Nucleus accumbens (tissue), 56 donors: Measurements from ENCODE around the gene VPS33B.
"Not testable (repeated sequence)": the region's sequence is repeated elsewhere in the genome, so short reads cannot be mapped to it uniquely, and the experiment has no call there.

ENCODE experiments used
- DNase-seq, 56 donors: peaks; one replicate each; lab custom pipeline; 2025; lab: John Stamatoyannopoulos, UW

Gene VPS33B

GRCh38 chr15:91032919-91033803 lies 10.8 kb upstream of the VPS33B start:
- peak in 17 of 56 donors; percentile 0 to 42 (median 5) for DNase-seq

DNA sequence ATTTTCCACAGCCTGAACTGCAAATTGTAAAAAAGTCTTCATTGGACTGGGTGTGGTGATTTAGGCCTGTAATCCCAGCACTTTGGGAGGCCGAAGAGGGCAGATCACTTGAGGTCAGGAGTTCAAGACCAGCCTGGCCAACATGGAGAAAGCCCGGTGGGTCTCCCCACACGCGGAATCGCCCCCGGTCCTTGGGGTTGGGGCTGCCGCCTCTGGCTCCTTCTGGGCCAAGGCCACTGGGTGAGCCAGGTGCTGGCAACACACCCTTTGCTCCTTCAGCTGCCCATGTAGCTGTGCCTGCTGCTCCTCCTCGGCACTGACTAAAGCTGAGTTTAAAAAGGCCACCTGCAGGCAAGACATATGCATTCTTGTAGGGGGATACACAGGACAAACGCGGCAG lies 9.4 kb upstream of the VPS33B start:
- DNase-seq = no peak

- DNase-seq = no peak
These were observed 5.3 kb upstream of the VPS33B start for GRCh38 chr15:91027677-91028076.

DNA sequence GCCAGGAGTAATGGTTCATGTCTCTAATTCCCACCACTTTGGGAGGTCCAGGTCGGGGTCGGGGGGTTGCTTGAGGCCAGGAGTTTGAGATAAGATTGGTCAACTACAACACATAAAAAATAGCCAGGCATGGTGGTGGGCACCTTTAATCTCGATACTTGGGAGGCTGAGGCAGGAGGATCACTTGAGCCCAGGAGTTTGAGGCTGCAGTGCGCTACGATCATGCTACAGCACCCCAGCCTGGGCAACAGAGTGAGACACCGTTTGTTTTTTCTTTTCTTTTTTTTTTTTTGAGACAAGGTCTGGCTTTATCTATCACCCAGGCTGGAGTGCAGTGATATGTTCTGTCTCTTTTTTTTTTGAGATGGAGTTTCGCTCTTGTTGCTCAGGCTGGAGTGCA lies 1.3 kb upstream of the VPS33B start:
- no peak for DNase-seq

- no peak for DNase-seq
These were observed 387 bp upstream of the VPS33B start for GRCh38 chr15:91022832-91023129.

DNA sequence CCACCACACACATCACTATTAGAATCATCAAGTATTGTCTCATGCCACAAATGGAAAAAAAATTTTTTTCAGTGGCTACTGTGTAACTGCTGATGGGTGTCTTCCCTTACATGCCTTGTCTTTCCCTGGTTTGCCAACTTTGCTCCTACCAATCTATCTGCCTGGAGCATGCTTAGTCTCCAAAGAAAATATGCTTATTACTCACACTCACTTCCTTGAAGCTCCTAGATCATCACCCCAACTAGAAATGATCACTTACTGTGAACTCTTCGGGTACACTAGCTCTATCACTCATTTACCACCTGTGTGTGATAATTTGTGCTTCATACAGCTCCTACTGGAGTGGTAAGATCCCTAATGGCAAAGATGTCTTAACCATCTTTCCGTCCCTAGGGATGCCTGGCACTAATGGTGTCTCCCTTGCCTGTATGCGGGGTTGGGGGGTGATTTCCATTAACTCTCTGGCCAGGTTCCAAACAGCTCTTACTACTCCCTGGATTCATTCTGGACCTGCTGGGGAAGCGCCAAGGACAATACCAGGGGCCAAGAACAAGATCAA lies 799 bp downstream of the VPS33B start:
- peak in 1 of 56 donors; percentile 35 for DNase-seq

DNA sequence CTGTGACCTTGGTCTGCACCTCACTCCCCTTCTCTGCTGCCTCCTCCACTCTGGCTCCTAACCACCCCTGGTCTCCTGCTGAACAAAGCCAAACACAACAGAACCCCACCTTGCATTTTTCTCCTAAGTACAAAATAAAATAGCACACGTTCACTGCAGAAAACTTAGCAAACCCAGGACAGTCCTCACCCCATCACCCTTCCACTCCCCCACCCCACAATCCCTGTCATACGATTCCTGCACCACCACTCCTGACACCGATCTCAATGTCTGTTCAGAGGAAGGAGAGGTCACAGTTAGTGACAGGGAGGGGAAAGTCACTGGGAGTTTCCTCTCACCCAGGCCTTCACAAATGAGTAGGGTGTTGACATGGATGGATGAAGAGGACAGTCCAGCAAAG lies 4.2 kb downstream of the VPS33B start:
- no peak for DNase-seq

DNA sequence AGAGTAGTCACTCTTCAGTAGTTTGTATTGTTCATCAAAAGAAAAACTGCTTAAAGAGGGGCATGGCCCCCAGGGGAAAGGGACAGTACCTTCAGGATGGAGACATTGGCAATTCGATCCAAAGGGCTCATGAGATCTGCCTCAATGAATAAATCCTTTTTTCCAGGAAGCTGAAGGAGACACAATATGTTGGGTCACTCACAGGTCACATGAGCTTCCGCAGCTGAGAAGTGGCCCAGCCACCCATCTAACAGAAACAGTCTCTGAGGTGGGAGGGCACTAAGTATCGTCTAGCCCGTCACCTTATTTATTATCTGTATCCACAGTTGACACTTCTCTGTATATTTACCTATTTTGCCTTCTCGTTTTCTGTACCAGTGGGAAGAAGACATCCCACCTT lies 4.7 kb downstream of the VPS33B start:
- DNase-seq = no peak

- not testable (repeated sequence) for DNase-seq
These were observed 8.7 kb downstream of the VPS33B start for GRCh38 chr15:91013701-91014100.

DNA sequence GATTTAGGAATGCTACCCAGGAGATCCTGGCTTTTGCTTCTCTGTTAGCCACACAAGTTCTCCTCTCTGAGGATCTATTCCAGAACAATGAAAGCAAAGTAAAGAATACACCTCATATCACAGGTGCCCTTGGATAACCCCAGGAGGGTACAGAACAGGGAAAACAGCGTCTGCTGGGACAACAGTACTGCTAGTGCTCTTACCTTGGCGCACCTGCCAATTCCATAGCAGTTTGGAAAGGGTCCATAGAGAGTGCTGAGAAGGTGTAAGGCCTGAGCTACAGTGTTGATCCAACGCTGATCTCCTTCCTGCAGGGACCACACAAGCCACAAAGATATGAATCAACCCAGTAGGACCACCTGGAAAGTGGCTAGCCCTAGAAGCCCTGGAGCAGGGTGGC lies 15.1 kb downstream of the VPS33B start:
- DNase-seq = no peak

DNA sequence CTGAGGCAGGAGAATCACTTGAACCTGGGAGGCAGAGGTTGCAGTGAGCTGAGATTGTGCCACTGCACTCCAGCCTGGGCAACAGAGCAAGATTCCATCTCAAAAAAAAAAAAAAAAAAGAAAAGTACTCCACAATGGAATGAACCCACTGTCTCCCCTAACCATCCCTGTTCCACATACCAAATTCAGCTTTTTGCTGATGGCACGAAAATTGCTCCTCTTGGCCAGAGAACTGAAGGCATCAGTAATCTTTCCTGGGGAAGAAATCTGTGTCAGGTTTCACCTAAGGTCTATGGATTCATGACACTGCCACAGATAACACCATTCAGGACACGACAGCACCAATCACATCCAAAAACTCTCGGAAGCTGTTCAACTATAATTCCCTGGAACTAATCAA lies 21.2 kb downstream of the VPS33B start:
- no peak for DNase-seq

DNA sequence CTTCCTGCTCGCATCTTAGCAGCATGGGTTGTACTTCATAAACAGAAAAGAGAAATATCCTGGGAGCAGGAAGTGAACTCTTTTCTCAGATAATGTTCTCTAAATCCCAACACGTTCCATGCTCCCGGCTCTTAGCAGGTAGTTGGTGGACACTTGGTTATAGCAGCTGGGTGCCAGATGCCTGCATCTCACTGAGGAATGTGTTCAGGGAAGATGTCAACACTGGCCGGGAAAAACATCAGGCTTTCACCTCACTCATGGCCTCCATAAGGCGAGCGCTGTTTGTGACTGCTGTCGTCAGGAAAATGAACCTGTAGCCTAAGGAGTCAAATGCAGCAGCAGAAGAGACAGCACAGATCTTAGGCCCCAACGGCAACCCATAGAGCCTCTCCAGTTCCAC lies 23.7 kb downstream of the VPS33B start:
- DNase-seq = no peak

DNA sequence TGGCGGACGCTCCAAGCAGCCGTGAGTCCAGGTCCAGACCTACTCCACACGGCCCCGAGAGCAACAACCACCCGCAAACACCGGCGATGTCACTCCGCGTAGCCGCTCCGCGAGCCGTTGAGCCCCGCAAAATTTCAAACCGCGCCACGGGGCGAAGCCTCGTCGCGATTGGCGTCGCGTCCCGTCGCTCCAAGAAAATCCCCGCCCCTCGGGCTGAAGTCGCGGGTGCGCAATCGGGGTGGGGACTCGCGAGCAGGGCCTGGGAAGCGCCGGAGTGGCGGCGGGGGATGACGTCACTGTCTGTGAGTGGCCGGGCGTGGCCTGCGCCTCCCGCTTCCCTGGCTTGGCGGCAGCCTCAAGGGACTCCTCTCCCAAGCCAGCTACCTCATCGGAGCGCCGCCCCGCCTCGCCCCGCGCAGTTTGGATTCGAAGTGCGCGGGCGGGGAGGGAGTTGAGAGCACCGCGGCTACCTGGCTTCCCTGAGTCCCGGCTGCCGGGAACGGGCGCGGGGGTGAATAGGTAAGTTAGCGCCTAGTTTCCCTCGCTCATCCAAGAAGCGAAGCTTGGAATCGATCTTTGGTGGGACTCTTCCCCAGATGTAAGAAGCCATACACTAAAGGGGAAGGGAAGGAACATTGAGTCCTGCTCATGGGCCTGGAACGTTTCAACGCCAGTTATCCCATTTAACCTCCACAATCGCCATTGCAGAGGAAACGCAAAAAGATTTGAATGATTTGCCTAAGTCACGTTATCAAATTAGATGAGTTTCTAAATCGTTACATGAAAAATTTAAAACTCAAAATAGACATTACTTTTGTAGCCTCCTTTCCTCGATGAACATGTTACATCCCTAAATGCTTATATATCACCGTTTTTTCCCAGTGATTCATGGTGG lies 27.7 kb downstream of the VPS33B start, which contains the start of gene PRC1:
Gene PRC1, minus strand, starts transcription at position 119 of the 895 bp plus-strand sequence. Its CDS starts 118 bp downstream, at position 1.
- peak; percentile 55 to 98 (median 94) for DNase-seq

DNA sequence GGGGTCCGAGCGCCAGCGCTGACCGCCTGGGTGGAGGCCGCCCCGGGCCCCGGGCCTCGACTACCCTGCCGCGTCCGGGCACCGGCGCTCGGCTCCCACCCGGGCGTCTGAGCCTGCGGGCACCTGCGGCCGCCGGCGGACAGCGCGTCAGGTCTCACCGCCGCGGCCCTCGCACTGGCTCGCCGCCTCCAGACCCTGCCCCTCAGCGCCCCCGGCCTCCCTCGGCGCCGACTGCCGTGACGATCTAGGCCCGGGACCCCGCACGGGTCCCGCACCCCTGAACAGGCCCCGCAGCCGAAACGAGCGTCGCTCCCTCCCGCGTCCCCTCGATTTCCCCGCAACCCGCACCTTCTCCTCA lies 28.4 kb downstream of the VPS33B start:
- peak in 2 of 56 donors; percentile 15 to 24 for DNase-seq

DNA sequence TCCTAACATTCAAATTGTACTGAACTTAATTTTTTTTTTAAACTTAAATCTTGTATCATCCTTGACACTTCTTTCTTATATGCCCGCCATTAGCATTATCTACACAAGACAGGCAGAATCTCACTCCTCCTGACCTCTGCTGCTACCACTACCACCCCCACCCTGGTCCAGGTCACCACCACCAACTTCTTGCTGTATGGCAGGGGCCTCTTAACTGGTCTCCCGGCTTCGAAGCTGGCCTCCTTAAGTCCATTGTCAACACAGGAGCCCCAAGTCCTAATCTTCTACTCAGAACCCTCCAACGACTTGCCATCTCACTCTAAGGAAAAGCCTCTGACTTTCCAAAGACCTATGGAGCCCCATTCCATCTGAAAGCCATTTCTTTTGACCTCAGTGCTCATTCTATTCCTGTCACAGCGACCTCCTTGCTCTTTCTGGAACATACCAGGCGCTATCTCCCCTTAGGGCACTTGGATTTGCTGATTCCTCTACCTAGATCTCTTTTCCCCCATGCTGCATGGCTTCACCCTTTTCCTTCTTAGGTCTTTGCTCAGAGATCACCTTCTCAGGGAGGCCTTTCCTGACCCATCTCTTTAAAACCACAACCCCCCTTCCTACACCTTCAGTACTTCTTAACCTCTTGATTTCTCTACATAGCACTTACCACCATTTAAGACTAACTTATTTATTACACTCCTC lies 30.7 kb downstream of the VPS33B start:
- DNase-seq = no peak

- DNase-seq = no peak
These were observed 31.9 kb downstream of the VPS33B start for GRCh38 chr15:90990446-90990845.

DNA sequence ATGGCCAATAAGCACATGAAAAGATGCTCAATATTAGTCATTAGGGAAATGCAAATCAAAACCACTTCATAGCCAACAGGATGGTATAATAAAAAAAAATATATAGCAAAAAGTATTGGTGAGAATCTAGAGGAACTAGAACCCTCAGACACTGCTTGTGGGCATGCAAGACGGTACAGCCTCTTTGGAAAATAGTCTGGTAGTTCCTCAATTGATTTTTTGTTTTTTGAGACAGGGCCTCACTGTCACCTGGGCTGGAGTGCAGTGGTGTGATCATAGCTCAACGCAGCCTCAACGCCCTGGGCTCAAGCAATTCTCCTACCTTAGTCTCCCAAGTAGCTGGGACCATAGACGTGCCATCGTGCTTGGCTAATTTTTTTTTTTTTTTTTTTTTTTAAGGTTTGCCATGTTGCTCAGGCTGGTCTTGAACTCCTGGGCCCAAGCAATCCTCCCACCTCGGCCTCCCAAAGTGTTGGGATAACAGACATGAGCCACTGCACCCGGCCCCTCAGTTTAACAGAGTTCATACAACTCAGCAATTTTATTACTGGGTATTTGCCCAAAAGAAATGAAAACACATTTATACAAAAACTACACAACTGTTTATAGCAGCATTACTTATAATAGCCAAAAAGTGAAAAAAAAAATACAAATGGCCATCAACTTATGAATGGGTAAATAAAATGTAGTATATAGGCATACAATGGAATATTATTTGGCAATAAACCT lies 33.2 kb downstream of the VPS33B start:
- DNase-seq = no peak

DNA sequence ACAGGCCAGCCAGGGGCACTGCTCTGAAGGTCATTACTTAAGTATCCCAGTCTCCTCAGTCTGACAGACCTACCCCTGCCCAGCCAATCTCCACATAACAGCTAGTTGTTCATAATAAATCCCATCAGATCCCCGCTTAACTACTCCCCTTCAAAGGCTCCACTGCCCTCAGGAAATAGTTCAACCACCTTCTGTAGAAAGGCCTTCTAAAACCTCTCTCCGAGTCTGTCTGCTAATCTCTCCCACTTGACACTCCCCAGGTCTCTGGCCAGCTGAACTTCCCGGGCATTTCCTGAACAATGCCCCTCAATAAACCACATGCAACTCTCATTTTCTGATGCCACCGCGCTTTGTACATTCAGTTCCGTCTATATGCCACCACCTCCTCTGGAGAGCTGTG lies 34.1 kb downstream of the VPS33B start:
- DNase-seq = no peak

GRCh38 chr15:90987561-90988141 lies 34.7 kb downstream of the VPS33B start:
- DNase-seq = no peak
